HEK293T (cell line): ENCODE measurements around the gene RIBC2.

Experiments used
- ARNT ChIP-seq: fragments of 450-650 bp; IDR thresholded peaks from 2 replicates; pipeline ENCODE4 v1.6.1; 2017; ENCODE audit warnings: mild to moderate bottlenecking
- FOXA1 ChIP-seq: fragments of 450-650 bp; IDR thresholded peaks from 2 replicates; pipeline ENCODE4 v1.6.1; 2016; ENCODE audit warnings: mild to moderate bottlenecking
- FOXK2 ChIP-seq: fragments of 450-650 bp; IDR thresholded peaks from 2 replicates; pipeline ENCODE4 v1.6.1; 2016; ENCODE audit warnings: mild to moderate bottlenecking
- FOXM1 ChIP-seq: fragments of 450-650 bp; IDR thresholded peaks from 2 replicates; pipeline ENCODE4 v1.6.1; 2017; ENCODE audit warnings: mild to moderate bottlenecking, borderline replicate concordance
- HDGF ChIP-seq: fragments of 450-650 bp; IDR thresholded peaks from 2 replicates; pipeline ENCODE4 v1.6.1; 2017; ENCODE audit warnings: antibody characterized with exemption, borderline replicate concordance
- SP1 ChIP-seq: fragments of 450-650 bp; IDR thresholded peaks from 2 replicates; pipeline ENCODE4 v1.6.1; 2017
- ZNF384 ChIP-seq: fragments of 450-650 bp; IDR thresholded peaks from 2 replicates; pipeline ENCODE4 v1.6.1; 2016
- TF ChIP-seq, protein P1 (sequence below): fragments of 450-650 bp; IDR thresholded peaks from 2 replicates; pipeline ENCODE4 v1.6.1; 2016

GRCh38 chr22:45425101-45425500 is 11.6 kb downstream of the RIBC2 start:
- TF ChIP-seq FOXK2 (no peak), ARNT (no peak), FOXM1 (no peak), ZNF384 (no peak), FOXA1 (no peak), HDGF (no peak), SP1 (no peak)
- TF ChIP-seq, protein P1, sequence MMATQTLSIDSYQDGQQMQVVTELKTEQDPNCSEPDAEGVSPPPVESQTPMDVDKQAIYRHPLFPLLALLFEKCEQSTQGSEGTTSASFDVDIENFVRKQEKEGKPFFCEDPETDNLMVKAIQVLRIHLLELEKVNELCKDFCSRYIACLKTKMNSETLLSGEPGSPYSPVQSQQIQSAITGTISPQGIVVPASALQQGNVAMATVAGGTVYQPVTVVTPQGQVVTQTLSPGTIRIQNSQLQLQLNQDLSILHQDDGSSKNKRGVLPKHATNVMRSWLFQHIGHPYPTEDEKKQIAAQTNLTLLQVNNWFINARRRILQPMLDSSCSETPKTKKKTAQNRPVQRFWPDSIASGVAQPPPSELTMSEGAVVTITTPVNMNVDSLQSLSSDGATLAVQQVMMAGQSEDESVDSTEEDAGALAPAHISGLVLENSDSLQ = no peak
